Kidney epithelial cell (primary cell): Measurements from ENCODE around the gene SMYD2. TPM values are rescaled to one million over a fixed set of nuclear protein-coding genes. Genes with fewer than 3 reads are reported as not detected.

Experiments used
- DNase-seq: peaks from one replicate; pipeline ENCODE4 v3.0.0-alpha.2; 2010; ENCODE audit warnings: low read depth
- H3K27me3 ChIP-seq: 2 replicates; pipeline ENCODE4 v1.6.0; 2011; ENCODE audit warnings: low read length; ENCODE audit not compliant: control insufficient read depth, insufficient read depth
- H3K36me3 ChIP-seq: 2 replicates; pipeline ENCODE4 v1.5.1; 2011; ENCODE audit warnings: low read length; ENCODE audit not compliant: control insufficient read depth, insufficient read depth
- H3K4me3 ChIP-seq: 2 replicates; pipeline ENCODE4 v1.5.1; 2011; ENCODE audit warnings: low read depth, mild to moderate bottlenecking, control low read depth, low read length
- CTCF ChIP-seq: IDR thresholded peaks from 2 replicates; pipeline ENCODE4 v1.5.1; 2011; ENCODE audit warnings: mild to moderate bottlenecking, moderate library complexity, low read length, control low read depth, inconsistent platforms; ENCODE audit not compliant: insufficient read depth, poor library complexity, severe bottlenecking
- total RNA-seq: library from RNA; depleted of rRNA; stranded (reverse); fragments of >200 nt; gene quantifications from 2 replicates; pipeline ENCODE4 v1.2.3, GENCODE V29; 2015

SMYD2 gene
- total RNA-seq, 1 donor from 2014 or later = 54.7 TPM

- DNase-seq = no peak
- Histone ChIP-seq H3K27me3 (no peaks in the 10 kb centered on the region), H3K36me3 (no peaks in the 10 kb centered on the region), H3K4me3 (no peak overlapping the region)
- no peak for TF ChIP-seq CTCF
Measured at GRCh38 chr1:214255509-214255908, 25.4 kb upstream of the SMYD2 start.

GRCh38 chr1:214259353-214259977 is 21.5 kb upstream of the SMYD2 start:
- Histone ChIP-seq H3K36me3 (no peaks in the 10 kb centered on the region), H3K27me3 (no peaks in the 10 kb centered on the region), H3K4me3 (no peak overlapping the region)
- DNase-seq = no peak
- no peak for TF ChIP-seq CTCF

- no peak for TF ChIP-seq CTCF
- Histone ChIP-seq H3K27me3 (no peaks in the 10 kb centered on the region), H3K4me3 (no peak overlapping the region), H3K36me3 (no peaks in the 10 kb centered on the region)
- DNase-seq = no peak
Measured at GRCh38 chr1:214260561-214261205, 20.3 kb upstream of the SMYD2 start.

GRCh38 chr1:214261206-214262123 is 19.5 kb upstream of the SMYD2 start:
- Histone ChIP-seq H3K36me3 (no peaks in the 10 kb centered on the region), H3K27me3 (no peaks in the 10 kb centered on the region), H3K4me3 (no peak overlapping the region)
- no peak for DNase-seq
- peak; percentile 98 for TF ChIP-seq CTCF

GRCh38 chr1:214264196-214264595 is 16.8 kb upstream of the SMYD2 start:
- DNase-seq = peak; percentile 82
- Histone ChIP-seq H3K36me3 (no peaks in the 10 kb centered on the region), H3K27me3 (no peaks in the 10 kb centered on the region), H3K4me3 (no peak overlapping the region)
- TF ChIP-seq CTCF = no peak
